ENCODE data around the gene DOCK10.

Gene DOCK10

GRCh38 chr2:224841910-224842309, 200.4 kb downstream of the DOCK10 start:
- no peaks in the 10 kb centered on the region for H3K27me3 ChIP-seq
- H3K36me3 ChIP-seq: peaks cover 4% of the 10 kb centered on the region
- no peak for TF ChIP-seq CTCF (IDR thresholded peaks at IDR 0.05)
- no peak overlapping the region for H3K27ac ChIP-seq
- no peaks in the 10 kb centered on the region for H3K4me1 ChIP-seq (ENCODE audit: control insufficient read depth in 1 of 2, insufficient read depth in 1 of 2, low read depth in 1 of 2, low read length in 1 of 2)
- H3K9me3 ChIP-seq: no peaks in the 10 kb centered on the region
- H3K4me3 ChIP-seq (ENCODE audit: low read depth in 1 of 2, low read length in 1 of 2): no peak overlapping the region

GRCh38 chr2:224838335-224838734, 203.9 kb downstream of the DOCK10 start:
- Histone ChIP-seq H3K9me3 (no peaks in the 10 kb centered on the region), H3K27ac (no peak overlapping the region), H3K36me3 (no peaks in the 10 kb centered on the region), H3K4me3 (ENCODE audit: low read depth in 1 of 2, low read length in 1 of 2) (no peak overlapping the region), H3K27me3 (no peaks in the 10 kb centered on the region), H3K4me1 (ENCODE audit: control insufficient read depth in 1 of 2, insufficient read depth in 1 of 2, low read depth in 1 of 2, low read length in 1 of 2) (peaks cover 0 to 13% of the 10 kb centered on the region in 2 experiments)
- TF ChIP-seq CTCF (IDR thresholded peaks at IDR 0.05): no peak

- Histone ChIP-seq H3K4me3 (ENCODE audit: low read depth in 1 of 2, low read length in 1 of 2) (no peak overlapping the region), H3K9me3 (no peaks in the 10 kb centered on the region), H3K27me3 (no peaks in the 10 kb centered on the region), H3K27ac (no peak overlapping the region), H3K36me3 (no peaks in the 10 kb centered on the region), H3K4me1 (ENCODE audit: control insufficient read depth in 1 of 2, insufficient read depth in 1 of 2, low read depth in 1 of 2, low read length in 1 of 2) (peaks cover 0 to 13% of the 10 kb centered on the region in 2 experiments)
- TF ChIP-seq CTCF (IDR thresholded peaks at IDR 0.05): no peak
These were observed 204.7 kb downstream of the DOCK10 start for GRCh38 chr2:224837558-224837957.

- H3K36me3 ChIP-seq: peaks cover 3% of the 10 kb centered on the region
- no peak for TF ChIP-seq CTCF (IDR thresholded peaks at IDR 0.05)
- no peaks in the 10 kb centered on the region for H3K9me3 ChIP-seq
- no peak overlapping the region for H3K27ac ChIP-seq
- H3K27me3 ChIP-seq: no peaks in the 10 kb centered on the region
- no peak overlapping the region for H3K4me3 ChIP-seq (ENCODE audit: low read depth in 1 of 2, low read length in 1 of 2)
- H3K4me1 ChIP-seq (ENCODE audit: control insufficient read depth in 1 of 2, insufficient read depth in 1 of 2, low read depth in 1 of 2, low read length in 1 of 2): peaks cover 0 to 13% of the 10 kb centered on the region in 2 experiments
These were observed 205.2 kb downstream of the DOCK10 start for GRCh38 chr2:224837066-224837465.

- no peak overlapping the region for H3K27ac ChIP-seq
- peaks cover 10% of the 10 kb centered on the region for H3K36me3 ChIP-seq
- no peak for TF ChIP-seq CTCF (IDR thresholded peaks at IDR 0.05)
- H3K27me3 ChIP-seq: no peaks in the 10 kb centered on the region
- H3K9me3 ChIP-seq: no peaks in the 10 kb centered on the region
- no peak overlapping the region for H3K4me3 ChIP-seq (ENCODE audit: low read depth in 1 of 2, low read length in 1 of 2)
- peaks cover 0 to 13% of the 10 kb centered on the region in 2 experiments for H3K4me1 ChIP-seq (ENCODE audit: control insufficient read depth in 1 of 2, insufficient read depth in 1 of 2, low read depth in 1 of 2, low read length in 1 of 2)
These were observed 206.0 kb downstream of the DOCK10 start for GRCh38 chr2:224836263-224836662.

- peaks cover 14% of the 10 kb centered on the region for H3K36me3 ChIP-seq
- peaks cover 0 to 13% of the 10 kb centered on the region in 2 experiments for H3K4me1 ChIP-seq (ENCODE audit: control insufficient read depth in 1 of 2, insufficient read depth in 1 of 2, low read depth in 1 of 2, low read length in 1 of 2)
- TF ChIP-seq CTCF (IDR thresholded peaks at IDR 0.05): no peak
These were observed 206.9 kb downstream of the DOCK10 start for GRCh38 chr2:224835405-224835804.

More at GRCh38 chr2:224835405-224835804, 206.9 kb downstream of the DOCK10 start:
- Histone ChIP-seq H3K27me3 (no peaks in the 10 kb centered on the region), H3K27ac (no peak overlapping the region), H3K4me3 (ENCODE audit: low read depth in 1 of 2, low read length in 1 of 2) (no peak overlapping the region), H3K9me3 (no peaks in the 10 kb centered on the region)

Measured in neutrophil (primary cell).